ENCODE results near the gene MCOLN3. TPM values are rescaled to one million over a fixed set of nuclear protein-coding genes. Genes with fewer than 3 reads are reported as not detected.

MCOLN3 gene
- 0.02 TPM in 1 of 2 replicates, not detected in the other for polyA plus RNA-seq (2014; cell fraction: cytosol; rRNA removed)
- not detected in 2 replicates for polyA plus RNA-seq (2014; cell fraction: nucleus; rRNA removed)

GRCh38 chr1:85048296-85049064, at the start of gene MCOLN3:
Gene MCOLN3 (minus strand): TSS chr1:85048500. CDS start chr1:85045360, 3,140 bp downstream.
- DNase-seq (ENCODE audit: low spot score): no peak

GRCh38 chr1:85093644-85094043, 45.3 kb upstream of the MCOLN3 start:
- no peak for DNase-seq (ENCODE audit: low spot score)

- no peak for DNase-seq (ENCODE audit: low spot score)
Observed at GRCh38 chr1:85091671-85092280, 43.5 kb upstream of the MCOLN3 start.

GRCh38 chr1:85090225-85090624, 41.9 kb upstream of the MCOLN3 start:
- DNase-seq (ENCODE audit: low spot score): no peak

GRCh38 chr1:85089203-85089602, 40.9 kb upstream of the MCOLN3 start:
- no peak for DNase-seq (ENCODE audit: low spot score)

- DNase-seq (ENCODE audit: low spot score): no peak
Observed at GRCh38 chr1:85088408-85088784, 40.1 kb upstream of the MCOLN3 start.

- no peak for DNase-seq (ENCODE audit: low spot score)
Observed at GRCh38 chr1:85087659-85088407, 39.5 kb upstream of the MCOLN3 start.

- no peak for DNase-seq (ENCODE audit: low spot score)
Observed at GRCh38 chr1:85085417-85085816, 37.1 kb upstream of the MCOLN3 start.

- DNase-seq (ENCODE audit: low spot score): no peak
Observed at GRCh38 chr1:85078903-85079302, 30.6 kb upstream of the MCOLN3 start.

- no peak for DNase-seq (ENCODE audit: low spot score)
Observed at GRCh38 chr1:85074365-85074964, 26.2 kb upstream of the MCOLN3 start.

- DNase-seq (ENCODE audit: low spot score): no peak
Observed at GRCh38 chr1:85070972-85071492, 22.7 kb upstream of the MCOLN3 start.

- DNase-seq (ENCODE audit: low spot score): no peak
Observed at GRCh38 chr1:85068846-85069245, 20.5 kb upstream of the MCOLN3 start.

- DNase-seq (ENCODE audit: low spot score): no peak
Observed at GRCh38 chr1:85065550-85065949, 17.2 kb upstream of the MCOLN3 start.

GRCh38 chr1:85062425-85063026, 14.2 kb upstream of the MCOLN3 start:
- no peak for DNase-seq (ENCODE audit: low spot score)

- peak; percentile 86 for DNase-seq (ENCODE audit: low spot score)
Observed at GRCh38 chr1:85061711-85062424, 13.6 kb upstream of the MCOLN3 start.

GRCh38 chr1:85060038-85060437, 11.7 kb upstream of the MCOLN3 start:
- no peak for DNase-seq (ENCODE audit: low spot score)

GRCh38 chr1:85059563-85059962, 11.3 kb upstream of the MCOLN3 start:
- no peak for DNase-seq (ENCODE audit: low spot score)

GRCh38 chr1:85058786-85059185, 10.5 kb upstream of the MCOLN3 start:
- DNase-seq (ENCODE audit: low spot score): no peak

- DNase-seq (ENCODE audit: low spot score): no peak
Observed at GRCh38 chr1:85058311-85058710, 10.0 kb upstream of the MCOLN3 start.

- no peak for DNase-seq (ENCODE audit: low spot score)
Observed at GRCh38 chr1:85054664-85055063, 6.4 kb upstream of the MCOLN3 start.

GRCh38 chr1:85049735-85050166, 1.5 kb upstream of the MCOLN3 start:
- no peak for DNase-seq (ENCODE audit: low spot score)
